Stomach (tissue), 9 donors: Measurements from ENCODE around the gene EDN1. TPM values are rescaled to one million over a fixed set of nuclear protein-coding genes. Genes with fewer than 3 reads are reported as not detected.

Experiments used
- DNase-seq, 2 donors: peaks; one replicate each; pipeline versions ENCODE4 v3.0.0 to v3.0.0-alpha.2; 2013 to 2019
- H3K27ac ChIP-seq, 5 donors: fragments of 200-600 bp in 4 of 5; sonication (generic) in 4 of 5; one replicate each; pipeline ENCODE4 v1.5.1; 2013 to 2019; ENCODE audit warnings: mild to moderate bottlenecking in 1 of 5, moderate library complexity in 1 of 5
- H3K27me3 ChIP-seq, 3 donors: fragments of 200-600 bp; sonication (generic); one replicate each; pipeline ENCODE4 v1.5.1; 2017 to 2019; ENCODE audit warnings: mixed run types in 1 of 3
- H3K36me3 ChIP-seq, 4 donors: fragments of 200-600 bp; sonication (generic); 1 replicate in 3 of 4; 2 replicates in 1 of 4; pipeline ENCODE4 v1.5.1; 2016 to 2019
- H3K4me1 ChIP-seq, 4 donors: fragments of 200-600 bp; sonication (generic); one replicate each; pipeline ENCODE4 v1.5.1; 2016 to 2019
- H3K4me3 ChIP-seq, 4 donors: fragments of 200-600 bp; sonication (generic) in 3 of 4; one replicate each; pipeline ENCODE4 v1.5.1; 2016 to 2019; ENCODE audit warnings: mild to moderate bottlenecking in 1 of 4
- H3K9me3 ChIP-seq, 4 donors: fragments of 200-600 bp; sonication (generic); one replicate each; pipeline ENCODE4 v1.5.1; 2016 to 2019
- CTCF ChIP-seq, 7 experiments: fragments of 450-650 bp in 4 of 7; fragments of 200-600 bp in 3 of 7; sonication (generic) in 3 of 7; IDR thresholded peaks; one replicate each; pipeline ENCODE4 v1.5.1; 2016 to 2019; ENCODE audit warnings: antibody characterized with exemption in 7 of 7, control low read depth in 2 of 7, mild to moderate bottlenecking in 1 of 7
- EP300 ChIP-seq: sonication (generic); formaldehyde crosslinking; IDR thresholded peaks from one replicate; pipeline ENCODE4 v1.6.1; 2017; ENCODE audit warnings: antibody characterized with exemption
- POLR2A ChIP-seq, 4 donors: fragments of 450-650 bp; IDR thresholded peaks; one replicate each; pipeline ENCODE4 v1.6.1; 2016; ENCODE audit warnings: antibody characterized with exemption in 4 of 4, control low read depth in 2 of 4, mild to moderate bottlenecking in 1 of 4, moderate library complexity in 1 of 4
- POLR2AphosphoS5 ChIP-seq, 3 donors: sonication (generic); formaldehyde crosslinking; IDR thresholded peaks; one replicate each; pipeline ENCODE4 v1.6.1; 2016; ENCODE audit warnings: antibody characterized with exemption in 3 of 3
- WGBS, 5 donors: extraction: QIAGEN DNeasy Blood & Tissue Kit in 3 of 5; methylation state at CpG; one replicate each; pipeline versions ENCODE4 v1.1.5 to v1.1.7; 2013 to 2018; 5-methylcytosine and 5-hydroxymethylcytosine counted together
- intact Hi-C: fragments of 100-400 bp; cut with DNase I; formaldehyde crosslinking; loops from one replicate; pipeline ENCODE4 v1.15.1; 2023; ENCODE audit warnings: low total_unique reads
- polyA plus RNA-seq, 3 donors: library from polyadenylated mRNA; stranded (reverse); fragments of 200-250 nt; gene quantifications; one replicate each; pipeline ENCODE4 v1.2.3, GENCODE V29; 2013
- total RNA-seq, 5 donors: library from RNA; depleted of rRNA; stranded (reverse); fragments of >200 nt; gene quantifications; one replicate each; pipeline versions ENCODE4 v1.1.0 to v1.2.3, GENCODE V29; 2014 to 2016
- donor health status: healthy with polysubstance abuse.
- donor health status: Bipolar disorder and iron deficiency.
- donor health status: healthy.

EDN1 gene
- total and polyA plus RNA-seq, 8 donors, result 0.58 to 95.1 (median 12.6) TPM

GRCh38 chr6:12293235-12293930 lies 3.2 kb downstream of the EDN1 start:
- TF ChIP-seq POLR2A (IDR thresholded peaks at IDR 0.05) (no peak), EP300 (no peak), POLR2AphosphoS5 (IDR thresholded peaks at IDR 0.05) (no peak), CTCF (IDR thresholded peaks at IDR 0.05) (no peak)
- Histone ChIP-seq H3K36me3 (no peaks in the 10 kb centered on the region), H3K27ac (peak overlapping the region in 4 of 5 donors; percentile 47 to 78 (median 59)), H3K9me3 (no peaks in the 10 kb centered on the region), H3K4me1 (peaks cover 6 to 56% (median 41%) of the 10 kb centered on the region in 4 donors), H3K27me3 (peaks cover 0 to 20% (median 12%) of the 10 kb centered on the region in 3 donors), H3K4me3 (peak overlapping the region in 3 of 4 donors; percentile 51 to 55 (median 54))
- no peak for DNase-seq
- intact Hi-C loops, result no loop called here
- WGBS, 5 donors, result 59 to 78% (median 70%) methylated on average over 4 of the region's 4 CpGs

GRCh38 chr6:12293931-12294807 lies 4.0 kb downstream of the EDN1 start:
- intact Hi-C loops, result no loop called here
- peaks cover 0 to 20% (median 12%) of the 10 kb centered on the region in 3 donors for H3K27me3 ChIP-seq
- 48 to 70% (median 61%) methylated on average over 7 of the region's 7 CpGs for WGBS, 5 donors
- H3K9me3 ChIP-seq, result no peaks in the 10 kb centered on the region
- H3K36me3 ChIP-seq, result no peaks in the 10 kb centered on the region
- H3K4me1 ChIP-seq, result peaks cover 6 to 56% (median 39%) of the 10 kb centered on the region in 4 donors
- H3K4me3 ChIP-seq, result peak overlapping the region in 2 of 4 donors; percentile 54 to 55
- TF ChIP-seq EP300 (no peak), POLR2AphosphoS5 (IDR thresholded peaks at IDR 0.05) (no peak), POLR2A (IDR thresholded peaks at IDR 0.05) (no peak), CTCF (IDR thresholded peaks at IDR 0.05) (no peak)
- H3K27ac ChIP-seq, result peak overlapping the region; percentile 47 to 78 (median 56)
- no peak for DNase-seq

DNA sequence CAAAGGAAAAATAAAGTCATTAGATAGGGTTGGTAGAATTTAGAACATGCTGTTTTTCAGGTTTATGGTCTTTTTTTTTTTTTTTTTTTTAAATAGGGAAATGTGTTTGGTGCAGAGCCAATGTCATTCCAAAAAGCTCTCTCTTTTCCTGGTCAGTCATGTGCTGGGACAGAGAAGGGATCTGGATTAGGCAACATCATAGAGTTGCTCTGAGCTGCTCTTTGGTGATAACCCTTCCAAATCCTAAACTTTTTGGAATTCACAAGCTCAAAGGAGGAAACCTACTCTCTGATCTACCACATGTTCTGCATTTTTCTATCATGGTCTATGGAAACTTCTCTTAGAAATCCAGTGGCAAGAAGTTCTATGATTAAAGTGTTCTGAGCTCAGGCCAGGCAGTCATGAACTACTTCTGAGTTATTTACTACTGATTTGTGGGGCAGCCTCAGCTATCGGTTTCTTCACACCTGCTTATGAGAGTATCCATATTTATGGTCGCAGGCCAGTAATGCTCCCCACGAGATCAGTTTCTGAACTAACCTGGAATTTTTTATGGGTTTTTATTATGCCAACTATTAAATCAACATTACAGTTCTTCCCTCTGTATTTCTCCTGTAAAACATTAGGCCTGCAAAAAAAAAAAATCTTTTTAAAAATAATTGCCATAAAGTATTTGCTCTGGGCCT lies 4.8 kb downstream of the EDN1 start:
- H3K27ac ChIP-seq, result peak overlapping the region in 4 of 5 donors; percentile 54 to 78 (median 59)
- H3K4me3 ChIP-seq, result no peak overlapping the region
- no peaks in the 10 kb centered on the region for H3K9me3 ChIP-seq
- peaks cover 6 to 49% (median 32%) of the 10 kb centered on the region in 4 donors for H3K4me1 ChIP-seq
- TF ChIP-seq POLR2A (IDR thresholded peaks at IDR 0.05) (no peak), CTCF (IDR thresholded peaks at IDR 0.05) (no peak), POLR2AphosphoS5 (IDR thresholded peaks at IDR 0.05) (no peak), EP300 (no peak)
- intact Hi-C loops, result no loop called here
- no peak for DNase-seq
- 74 to 81% (median 76%) methylated on average over 3 of the region's 3 CpGs for WGBS, 5 donors
- no peaks in the 10 kb centered on the region for H3K36me3 ChIP-seq
- H3K27me3 ChIP-seq, result peaks cover 0 to 20% (median 12%) of the 10 kb centered on the region in 3 donors
